Epithelial cell of esophagus (primary cell): ENCODE measurements around the gene PKNOX2.

Source experiments
- DNase-seq: peaks from one replicate; pipeline ENCODE4 v3.0.0; 2010; ENCODE audit warnings: low read depth
- H3K4me3 ChIP-seq: 2 replicates; pipeline ENCODE4 v1.5.1; 2011; ENCODE audit warnings: mild to moderate bottlenecking, low read length, control low read depth
- TF ChIP-seq, protein P1 (sequence below): IDR thresholded peaks from 2 replicates; pipeline ENCODE4 v1.5.1; 2011; ENCODE audit warnings: low read depth, mild to moderate bottlenecking, low read length, control low read depth, inconsistent platforms; ENCODE audit not compliant: insufficient read depth; ENCODE audit errors: missing control alignments

Gene PKNOX2

DNA sequence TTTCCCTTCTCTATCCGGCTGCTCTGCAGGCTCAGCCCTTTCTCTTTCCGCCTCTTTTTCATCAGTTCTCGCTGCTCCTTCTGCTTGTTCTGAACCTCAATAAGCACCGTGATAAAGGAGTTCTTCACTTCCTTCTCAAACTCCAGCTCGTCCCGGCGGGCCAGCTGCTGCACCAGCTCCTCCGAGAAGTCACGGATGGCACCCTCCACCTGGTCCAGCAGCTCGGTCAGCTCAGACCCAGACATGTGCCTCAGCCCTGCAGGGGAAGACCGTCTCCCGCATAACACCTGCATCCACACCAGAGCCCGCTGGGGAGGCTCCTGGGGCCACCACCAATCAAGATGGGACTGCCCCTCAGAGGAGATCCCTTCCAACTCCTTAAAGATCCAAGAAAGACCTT, 291.3 kb downstream of the PKNOX2 start:
- no peak overlapping the region for H3K4me3 ChIP-seq
- TF ChIP-seq, protein P1, sequence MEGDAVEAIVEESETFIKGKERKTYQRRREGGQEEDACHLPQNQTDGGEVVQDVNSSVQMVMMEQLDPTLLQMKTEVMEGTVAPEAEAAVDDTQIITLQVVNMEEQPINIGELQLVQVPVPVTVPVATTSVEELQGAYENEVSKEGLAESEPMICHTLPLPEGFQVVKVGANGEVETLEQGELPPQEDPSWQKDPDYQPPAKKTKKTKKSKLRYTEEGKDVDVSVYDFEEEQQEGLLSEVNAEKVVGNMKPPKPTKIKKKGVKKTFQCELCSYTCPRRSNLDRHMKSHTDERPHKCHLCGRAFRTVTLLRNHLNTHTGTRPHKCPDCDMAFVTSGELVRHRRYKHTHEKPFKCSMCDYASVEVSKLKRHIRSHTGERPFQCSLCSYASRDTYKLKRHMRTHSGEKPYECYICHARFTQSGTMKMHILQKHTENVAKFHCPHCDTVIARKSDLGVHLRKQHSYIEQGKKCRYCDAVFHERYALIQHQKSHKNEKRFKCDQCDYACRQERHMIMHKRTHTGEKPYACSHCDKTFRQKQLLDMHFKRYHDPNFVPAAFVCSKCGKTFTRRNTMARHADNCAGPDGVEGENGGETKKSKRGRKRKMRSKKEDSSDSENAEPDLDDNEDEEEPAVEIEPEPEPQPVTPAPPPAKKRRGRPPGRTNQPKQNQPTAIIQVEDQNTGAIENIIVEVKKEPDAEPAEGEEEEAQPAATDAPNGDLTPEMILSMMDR, result no peak
- no peak for DNase-seq

DNA sequence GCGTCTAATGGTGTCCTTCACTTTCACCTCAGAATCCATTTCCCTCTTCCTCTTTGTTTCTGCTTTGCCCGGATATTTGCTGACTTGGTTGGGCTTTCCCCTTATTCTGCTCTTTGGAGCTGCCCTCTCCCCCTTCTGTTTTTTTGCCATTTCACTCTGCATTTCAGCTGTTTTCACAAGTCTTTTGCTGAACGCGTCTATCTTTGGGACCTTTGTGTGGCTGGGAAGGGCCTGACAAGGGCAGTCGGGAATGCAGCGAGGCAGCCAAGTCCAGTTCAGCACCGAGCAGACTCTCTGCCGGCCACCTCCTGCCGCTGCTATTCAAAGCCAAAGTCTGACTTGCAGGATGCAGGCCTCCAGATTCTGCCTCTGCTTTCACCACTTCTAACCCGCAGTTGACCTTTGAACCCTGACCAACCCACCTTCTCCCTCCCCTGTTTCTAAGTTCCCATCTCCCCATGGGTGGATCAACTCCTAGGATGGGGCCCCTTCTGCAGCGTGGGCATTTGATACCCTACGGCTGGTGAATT, 293.3 kb downstream of the PKNOX2 start:
- no peak for DNase-seq
- no peak overlapping the region for H3K4me3 ChIP-seq
- TF ChIP-seq, protein P1, result no peak

DNA sequence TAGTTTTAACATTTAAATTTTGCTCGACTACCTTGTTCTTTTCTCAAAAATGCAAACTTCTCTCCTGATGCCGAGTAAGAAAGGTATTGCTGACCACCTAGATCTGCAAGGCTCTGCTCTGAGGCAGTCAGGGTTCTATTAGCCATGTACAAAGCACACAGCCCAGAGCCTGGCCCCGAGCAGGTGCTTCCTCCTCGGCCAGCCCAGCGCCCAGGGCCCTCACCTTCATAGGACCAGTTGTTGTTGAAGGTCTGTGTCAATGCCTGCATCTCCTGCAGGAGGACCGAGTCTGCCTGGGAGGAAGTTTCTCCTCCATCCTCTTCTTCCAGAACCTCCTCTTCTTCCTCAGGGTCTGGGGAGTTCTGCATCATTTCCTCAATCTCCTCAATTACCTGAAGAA, 295.7 kb downstream of the PKNOX2 start:
- TF ChIP-seq, protein P1, result no peak
- H3K4me3 ChIP-seq, result no peak overlapping the region
- no peak for DNase-seq

DNA sequence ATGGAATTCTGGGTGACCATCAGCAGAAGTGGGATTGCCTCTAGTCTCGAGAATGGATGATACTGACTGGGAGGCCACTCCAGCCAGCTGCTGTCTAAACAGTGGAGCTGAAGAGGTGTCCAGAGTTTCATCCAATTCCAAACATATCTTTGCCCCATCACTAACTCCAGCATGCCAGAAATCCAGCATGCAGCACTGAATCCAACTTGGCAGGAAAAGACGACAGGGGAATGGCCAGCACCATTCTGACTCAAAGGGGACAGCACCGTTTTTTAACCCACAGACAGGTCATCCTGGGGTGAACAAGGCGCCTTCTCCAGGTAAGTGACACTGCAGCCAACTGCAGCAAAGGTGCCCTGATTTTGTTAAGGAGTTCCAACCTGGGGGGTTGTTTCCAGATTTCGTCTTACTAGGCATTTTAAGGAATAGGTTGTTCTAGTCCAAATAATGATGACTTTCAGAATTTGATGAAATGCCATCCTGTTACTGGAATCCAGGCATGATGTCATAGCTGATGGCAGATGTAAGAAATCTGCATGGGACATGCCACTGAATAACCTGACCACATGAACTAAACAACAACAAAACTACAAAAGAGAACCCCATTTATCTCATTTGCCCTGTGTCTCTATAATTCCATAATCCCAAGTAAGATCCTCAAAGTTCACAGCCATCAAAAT, 299.2 kb downstream of the PKNOX2 start:
- H3K4me3 ChIP-seq, result no peak overlapping the region
- TF ChIP-seq, protein P1, result no peak
- DNase-seq, result no peak

DNA sequence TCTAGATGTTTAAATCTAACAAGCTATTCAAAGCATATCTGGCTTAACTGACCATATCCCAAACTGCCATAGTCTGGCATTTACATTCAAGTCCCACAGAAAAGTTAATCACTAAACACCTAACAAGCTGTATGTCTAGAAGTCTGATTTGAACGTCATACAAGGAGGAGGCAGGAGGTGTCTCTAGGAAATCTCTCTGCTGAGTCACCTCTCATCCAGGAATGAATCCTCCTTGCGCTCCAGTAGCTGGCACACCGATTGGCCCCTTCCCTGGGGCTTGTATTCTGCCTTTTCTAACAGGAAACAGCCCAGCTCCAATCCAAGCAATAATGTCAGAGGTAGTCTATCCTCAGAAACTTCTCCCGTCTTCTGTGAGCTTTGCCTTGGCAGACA, 299.7 kb downstream of the PKNOX2 start:
- TF ChIP-seq, protein P1, result no peak
- peak; percentile 72 for DNase-seq
- H3K4me3 ChIP-seq, result no peak overlapping the region

DNA sequence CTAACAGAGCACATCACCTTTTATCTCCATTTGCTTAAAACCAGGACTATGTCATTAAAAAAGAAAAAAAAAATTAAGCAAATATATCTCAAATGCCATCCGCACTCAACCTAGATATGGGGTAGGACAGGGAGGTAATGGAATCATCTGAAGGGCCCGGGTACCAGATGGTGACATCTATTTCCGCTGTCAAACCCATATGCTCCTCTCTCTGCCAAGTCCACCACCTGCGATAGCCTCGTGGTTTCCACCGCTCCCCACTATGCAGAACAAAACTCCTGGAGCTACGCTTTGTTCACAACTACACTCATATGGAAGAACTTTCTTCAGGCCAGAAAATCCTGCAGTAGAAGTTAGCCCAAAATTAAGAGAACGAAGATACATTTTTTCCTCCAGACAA, 300.1 kb downstream of the PKNOX2 start:
- no peak for DNase-seq
- H3K4me3 ChIP-seq, result no peak overlapping the region
- TF ChIP-seq, protein P1, result no peak

DNA sequence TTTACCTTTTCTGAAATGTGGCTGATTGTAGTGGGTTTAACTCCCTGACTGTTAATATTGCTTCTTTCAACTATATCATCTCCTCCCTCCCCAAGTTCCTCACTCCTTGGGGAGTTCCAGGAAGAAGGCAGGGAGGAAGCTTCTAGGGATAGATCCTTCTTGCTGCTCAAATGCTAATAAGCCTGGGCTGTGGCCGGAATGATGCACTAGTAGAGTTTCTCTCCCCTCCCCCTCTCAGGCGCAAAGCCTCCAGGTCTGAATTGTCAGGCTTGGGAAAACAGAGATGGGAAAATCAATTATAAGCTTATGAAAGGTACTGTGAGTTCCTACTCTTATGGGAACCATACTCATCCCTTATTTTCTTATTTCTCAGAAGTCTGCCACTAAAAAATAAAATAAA, 300.7 kb downstream of the PKNOX2 start:
- no peak overlapping the region for H3K4me3 ChIP-seq
- TF ChIP-seq, protein P1, result no peak
- no peak for DNase-seq
